Hematopoietic multipotent progenitor cell treated with erythropoietin and hydrocortisone succinate and interleukin-3 and kit ligand, for 17 days (in vitro differentiated cells): Measurements from ENCODE around the gene KLF13.

Experiments
- DNase-seq: peaks from one replicate; pipeline ENCODE4 v3.0.0-alpha.2; 2015; ENCODE audit warnings: low spot score

Gene KLF13

GRCh38 chr15:31362886-31363285 lies 36.3 kb downstream of the KLF13 start:
- DNase-seq: no peak

GRCh38 chr15:31364301-31365031 lies 37.8 kb downstream of the KLF13 start:
- DNase-seq: peak; percentile 65

GRCh38 chr15:31365032-31365654 lies 38.5 kb downstream of the KLF13 start:
- DNase-seq: no peak

- DNase-seq: peak; percentile 87
Measured at GRCh38 chr15:31365655-31366127, 39.1 kb downstream of the KLF13 start.

GRCh38 chr15:31366169-31366734 lies 39.6 kb downstream of the KLF13 start:
- DNase-seq: no peak

GRCh38 chr15:31367021-31367729 lies 40.5 kb downstream of the KLF13 start:
- no peak for DNase-seq

- DNase-seq: no peak
Measured at GRCh38 chr15:31367730-31368344, 41.2 kb downstream of the KLF13 start.

- no peak for DNase-seq
Measured at GRCh38 chr15:31369727-31370126, 43.1 kb downstream of the KLF13 start.

GRCh38 chr15:31371520-31372240 lies 45.0 kb downstream of the KLF13 start:
- DNase-seq: no peak

- no peak for DNase-seq
Measured at GRCh38 chr15:31372635-31373091, 46.0 kb downstream of the KLF13 start.

- no peak for DNase-seq
Measured at GRCh38 chr15:31373096-31373865, 46.6 kb downstream of the KLF13 start.

GRCh38 chr15:31373970-31374369 lies 47.3 kb downstream of the KLF13 start:
- no peak for DNase-seq

GRCh38 chr15:31374489-31374888 lies 47.9 kb downstream of the KLF13 start:
- DNase-seq: no peak

- no peak for DNase-seq
Measured at GRCh38 chr15:31374986-31375385, 48.4 kb downstream of the KLF13 start.

GRCh38 chr15:31375772-31376171 lies 49.1 kb downstream of the KLF13 start:
- no peak for DNase-seq

- no peak for DNase-seq
Measured at GRCh38 chr15:31376511-31376910, 49.9 kb downstream of the KLF13 start.

- DNase-seq: no peak
Measured at GRCh38 chr15:31377030-31377429, 50.4 kb downstream of the KLF13 start.

GRCh38 chr15:31378363-31378903 lies 51.8 kb downstream of the KLF13 start:
- DNase-seq: no peak

GRCh38 chr15:31379042-31379441 lies 52.4 kb downstream of the KLF13 start:
- DNase-seq: no peak

- no peak for DNase-seq
Measured at GRCh38 chr15:31379577-31379976, 52.9 kb downstream of the KLF13 start.
